B cell (primary cell): ENCODE results near the gene MUC20. TPM values are rescaled to one million over a fixed set of nuclear protein-coding genes. Genes with fewer than 3 reads are reported as not detected.

Experiments used
- ATAC-seq: fragments of 200-7000 bp; cut with Tn5 transposase; one replicate; pipeline ENCODE4 v1.10.0; 2021; ENCODE audit warnings: low read depth, mild to moderate bottlenecking, moderate number of reproducible peaks, moderate library complexity
- CTCF ChIA-PET: fragments of 350-600 bp; sonication (Branson Sonifier 250); formaldehyde crosslinking; loops from one replicate; lab custom pipeline; 2021; ENCODE audit warnings: antibody characterized with exemption, inconsistent platforms; lab: Charles Lee
- POLR2A ChIA-PET: fragments of 350-600 bp; sonication (Branson Sonifier 250); formaldehyde crosslinking; loops from one replicate; lab custom pipeline; 2021; ENCODE audit warnings: antibody characterized with exemption; lab: Charles Lee
- DNase-seq: peaks from one replicate; pipeline ENCODE4 v3.0.0; 2013
- H2AFZ ChIP-seq: 2 replicates; pipeline ENCODE4 v1.6.1; 2012; ENCODE audit warnings: mild to moderate bottlenecking, low read depth, low read length; ENCODE audit not compliant: insufficient read depth, poor library complexity, severe bottlenecking
- H3K27ac ChIP-seq, 2 donors: 1 replicate in 1 of 2; 2 replicates in 1 of 2; pipeline ENCODE4 v1.5.1; 2012 to 2013; ENCODE audit warnings: low read length in 2 of 2, mild to moderate bottlenecking in 2 of 2, moderate library complexity in 1 of 2
- H3K27me3 ChIP-seq, 4 experiments: fragments of 200-600 bp in 1 of 4; sonication (generic) in 1 of 4; replicated peaks in 1 of 4; 1 replicate in 2 of 4; 2 replicates in 2 of 4; pipeline versions ENCODE4 v1.6.1 to v1.7.0; 2013 to 2016; ENCODE audit warnings: low read length in 3 of 4, mild to moderate bottlenecking in 2 of 4, mixed read lengths in 1 of 4, moderate library complexity in 1 of 4; ENCODE audit not compliant: insufficient read depth in 4 of 4, control insufficient read depth in 3 of 4; ENCODE audit errors: control extremely low read depth in 1 of 4
- H3K36me3 ChIP-seq, 2 experiments: replicated peaks in 1 of 2; 1 replicate in 1 of 2; 2 replicates in 1 of 2; pipeline versions ENCODE4 v1.6.1 to v1.7.1; 2013; ENCODE audit warnings: low read length in 1 of 2; ENCODE audit not compliant: insufficient read depth in 2 of 2, control insufficient read depth in 1 of 2; ENCODE audit errors: control extremely low read depth in 1 of 2, extremely low read depth in 1 of 2
- H3K4me1 ChIP-seq, 2 donors: fragments of 200-600 bp in 1 of 2; sonication (generic) in 1 of 2; 1 replicate in 1 of 2; 2 replicates in 1 of 2; pipeline versions ENCODE4 v1.5.1 to v1.6.1; 2013 to 2017; ENCODE audit warnings: low read length in 2 of 2; ENCODE audit not compliant: control insufficient read depth in 2 of 2, insufficient read depth in 2 of 2
- H3K4me2 ChIP-seq: replicated peaks from 2 replicates; pipeline ENCODE3; 2012; ENCODE audit warnings: mild to moderate bottlenecking, low read depth, low read length; ENCODE audit not compliant: poor library complexity, severe bottlenecking
- H3K4me3 ChIP-seq, 5 experiments: fragments of 200-600 bp in 1 of 5; sonication (generic) in 1 of 5; 1 replicate in 3 of 5; 2 replicates in 2 of 5; pipeline versions ENCODE4 v1.5.1 to v1.7.0; 2011 to 2016; ENCODE audit warnings: low read length in 4 of 5, mild to moderate bottlenecking in 4 of 5, low read depth in 2 of 5, control low read depth in 1 of 5, moderate library complexity in 1 of 5; ENCODE audit not compliant: insufficient read depth in 1 of 5; ENCODE audit errors: control extremely low read depth in 1 of 5, extremely low read depth in 1 of 5
- H3K79me2 ChIP-seq: fragments of 200-600 bp; sonication (generic); one replicate; pipeline ENCODE4 v1.6.0; 2016; ENCODE audit warnings: low read length; ENCODE audit not compliant: control insufficient read depth, insufficient read depth
- H3K9ac ChIP-seq: fragments of 200-600 bp; sonication (generic); 2 replicates; pipeline ENCODE4 v1.6.1; 2017; ENCODE audit warnings: mild to moderate bottlenecking, low read length, moderate library complexity
- H3K9me3 ChIP-seq, 3 donors: one replicate each; pipeline versions ENCODE4 v1.6.1 to v1.7.1; 2013; ENCODE audit warnings: low read length in 2 of 3; ENCODE audit not compliant: control insufficient read depth in 2 of 3, insufficient read depth in 1 of 3; ENCODE audit errors: control extremely low read depth in 1 of 3
- H4K20me1 ChIP-seq: 2 replicates; pipeline ENCODE4 v1.6.0; 2012; ENCODE audit warnings: mild to moderate bottlenecking, low read length; ENCODE audit not compliant: insufficient read depth, control insufficient read depth, poor library complexity, severe bottlenecking
- H3K27ac Mint-ChIP-seq: one replicate; pipeline ENCODE4 v1.8.0; 2021; ENCODE audit warnings: mixed read lengths
- H3K27me3 Mint-ChIP-seq: one replicate; pipeline ENCODE4 v1.8.0; 2021; ENCODE audit warnings: mixed read lengths
- H3K4me1 Mint-ChIP-seq: one replicate; pipeline ENCODE4 v1.8.0; 2021; ENCODE audit warnings: mixed read lengths
- H3K4me3 Mint-ChIP-seq: one replicate; pipeline ENCODE4 v1.8.0; 2021; ENCODE audit warnings: mixed read lengths
- H3K9me3 Mint-ChIP-seq: one replicate; pipeline ENCODE4 v1.8.0; 2022; ENCODE audit warnings: mixed read lengths; ENCODE audit not compliant: insufficient read depth
- EZH2 ChIP-seq: IDR thresholded peaks from 2 replicates; pipeline ENCODE4 v1.6.1; 2012; ENCODE audit warnings: borderline replicate concordance, low read depth, mild to moderate bottlenecking, moderate library complexity, low read length; ENCODE audit not compliant: insufficient read depth, poor library complexity, severe bottlenecking
- WGBS: methylation state at CpG from one replicate; pipeline ENCODE4 v1.1.5; 2013; ENCODE audit warnings: missing lambda C conversion rate; ENCODE audit not compliant: insufficient coverage; 5-methylcytosine and 5-hydroxymethylcytosine counted together
- intact Hi-C: fragments of 100-400 bp; cut with micrococcal nuclease; formaldehyde crosslinking; loops from one replicate; pipeline ENCODE4 v1.10.0; 2022
- polyA plus RNA-seq: library from polyadenylated mRNA; depleted of rRNA; stranded (reverse); fragments of >200 nt; gene quantifications from 2 replicates; pipeline ENCODE4 v1.2.3, GENCODE V29; 2012
- total RNA-seq, 2 donors: library from RNA; stranded (reverse); fragments of 120-200 nt in 1 of 2; gene quantifications; 1 replicate in 1 of 2; 2 replicates in 1 of 2; pipeline versions ENCODE4 v1.2.3 to v1.2.4, GENCODE V29; 2013 to 2022
- TF ChIP-seq, protein P1 (sequence below): fragments of 200-600 bp; IDR thresholded peaks from one replicate; pipeline ENCODE4 v1.8.0; 2022; ENCODE audit warnings: antibody characterized with exemption, mild to moderate bottlenecking

The MUC20 gene
- total and polyA plus RNA-seq, 2 donors (not counting 1 experiment from before 2014, with no cell fraction given): 11.0 to 15.6 TPM

DNA sequence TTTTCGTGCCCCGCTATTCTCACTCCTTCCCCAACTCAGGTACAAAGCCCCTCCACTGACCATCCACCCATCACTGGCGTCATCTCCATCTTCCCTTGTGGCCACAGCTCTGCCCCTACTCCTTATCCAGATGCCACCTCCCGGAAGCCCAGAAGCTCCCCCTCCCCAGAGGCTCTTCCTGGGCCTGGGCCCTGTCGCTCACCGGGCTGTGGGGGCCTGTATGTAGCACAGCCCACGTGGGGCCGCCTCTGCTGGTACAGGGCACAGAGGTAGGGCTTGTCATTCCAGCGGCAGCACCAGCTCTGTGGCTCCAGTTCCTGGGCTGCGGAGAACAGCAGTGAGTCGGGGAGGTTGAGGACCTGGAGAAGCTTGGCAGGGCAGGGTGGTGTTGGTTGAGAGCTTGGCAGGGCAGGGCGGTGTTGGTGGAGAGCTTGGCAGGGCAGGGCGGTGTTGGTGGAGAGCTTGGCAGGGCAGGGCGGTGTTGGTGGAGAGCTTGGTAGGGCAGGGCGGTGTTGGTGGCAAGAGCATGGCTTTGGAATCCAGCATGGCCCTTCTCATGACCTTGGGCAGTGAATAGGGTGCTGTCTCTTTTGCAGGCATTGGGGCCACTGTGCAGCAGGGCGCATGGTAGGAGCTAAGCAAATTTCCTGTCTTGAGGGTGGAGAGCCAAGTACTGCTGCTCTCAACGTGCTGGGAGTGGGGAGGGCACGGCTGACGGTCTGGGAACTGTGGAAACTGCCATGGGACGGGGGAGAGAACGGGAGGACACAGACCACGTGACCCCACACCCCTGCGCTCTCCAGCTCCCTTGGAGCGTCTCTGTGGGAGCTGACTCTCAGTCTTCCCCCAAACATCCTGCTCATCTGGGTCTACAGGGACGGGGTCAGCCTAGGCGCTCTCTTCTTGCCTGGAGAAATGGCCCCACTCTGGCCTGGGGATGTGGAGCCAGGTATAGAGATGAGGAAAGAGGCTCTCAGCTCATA lies 43.4 kb downstream of the MUC20 start:
- CTCF ChIA-PET: no interaction called here
- no peak overlapping the region for H3K4me3 Mint-ChIP-seq

More for the DNA sequence above, 43.4 kb downstream of the MUC20 start:
- no peaks in the 10 kb centered on the region for H3K4me1 Mint-ChIP-seq
- no peak overlapping the region for H3K27ac Mint-ChIP-seq
- Histone ChIP-seq H3K79me2 (no peaks in the 10 kb centered on the region), H3K4me3 (no peak overlapping the region), H3K4me2 (no peak overlapping the region), H3K36me3 (no peaks in the 10 kb centered on the region), H3K9ac (no peak overlapping the region), H3K9me3 (peaks cover 0 to 14% (median 0%) of the 10 kb centered on the region in 3 donors), H3K27ac (no peak overlapping the region), H3K27me3 (peaks cover 0 to 18% (median 2%) of the 10 kb centered on the region in 4 experiments), H3K4me1 (peaks cover 0 to 3% of the 10 kb centered on the region in 2 donors), H2AFZ (no peak overlapping the region), H4K20me1 (no peaks in the 10 kb centered on the region)
- peaks cover 27% of the 10 kb centered on the region for H3K27me3 Mint-ChIP-seq
- TF ChIP-seq, protein P1, sequence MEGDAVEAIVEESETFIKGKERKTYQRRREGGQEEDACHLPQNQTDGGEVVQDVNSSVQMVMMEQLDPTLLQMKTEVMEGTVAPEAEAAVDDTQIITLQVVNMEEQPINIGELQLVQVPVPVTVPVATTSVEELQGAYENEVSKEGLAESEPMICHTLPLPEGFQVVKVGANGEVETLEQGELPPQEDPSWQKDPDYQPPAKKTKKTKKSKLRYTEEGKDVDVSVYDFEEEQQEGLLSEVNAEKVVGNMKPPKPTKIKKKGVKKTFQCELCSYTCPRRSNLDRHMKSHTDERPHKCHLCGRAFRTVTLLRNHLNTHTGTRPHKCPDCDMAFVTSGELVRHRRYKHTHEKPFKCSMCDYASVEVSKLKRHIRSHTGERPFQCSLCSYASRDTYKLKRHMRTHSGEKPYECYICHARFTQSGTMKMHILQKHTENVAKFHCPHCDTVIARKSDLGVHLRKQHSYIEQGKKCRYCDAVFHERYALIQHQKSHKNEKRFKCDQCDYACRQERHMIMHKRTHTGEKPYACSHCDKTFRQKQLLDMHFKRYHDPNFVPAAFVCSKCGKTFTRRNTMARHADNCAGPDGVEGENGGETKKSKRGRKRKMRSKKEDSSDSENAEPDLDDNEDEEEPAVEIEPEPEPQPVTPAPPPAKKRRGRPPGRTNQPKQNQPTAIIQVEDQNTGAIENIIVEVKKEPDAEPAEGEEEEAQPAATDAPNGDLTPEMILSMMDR: no peak
- TF ChIP-seq EZH2: no peak
- WGBS: 90% methylated on average over 25 of the region's 26 CpGs
- intact Hi-C loops: no loop called here
- DNase-seq: no peak
- POLR2A ChIA-PET: no interaction called here
- no peak for ATAC-seq
- peaks cover 4% of the 10 kb centered on the region for H3K9me3 Mint-ChIP-seq
